GM19324 (cell line): Measurements from ENCODE around the gene PIGL.
A peak's percentile ranks its signal among the peaks of the same experiment; 100 is the strongest.
"Not testable (repeated sequence)": the region's sequence is repeated elsewhere in the genome, so short reads cannot be mapped to it uniquely, and the experiment has no call there.

Source experiments
- ATAC-seq: cut with Tn5 transposase; IDR thresholded peaks from one replicate; pipeline ENCODE4 v1.9.1; 2021; ENCODE audit warnings: mild to moderate bottlenecking, moderate library complexity; ENCODE audit not compliant: unreplicated experiment, low FRiP score

Gene PIGL

DNA sequence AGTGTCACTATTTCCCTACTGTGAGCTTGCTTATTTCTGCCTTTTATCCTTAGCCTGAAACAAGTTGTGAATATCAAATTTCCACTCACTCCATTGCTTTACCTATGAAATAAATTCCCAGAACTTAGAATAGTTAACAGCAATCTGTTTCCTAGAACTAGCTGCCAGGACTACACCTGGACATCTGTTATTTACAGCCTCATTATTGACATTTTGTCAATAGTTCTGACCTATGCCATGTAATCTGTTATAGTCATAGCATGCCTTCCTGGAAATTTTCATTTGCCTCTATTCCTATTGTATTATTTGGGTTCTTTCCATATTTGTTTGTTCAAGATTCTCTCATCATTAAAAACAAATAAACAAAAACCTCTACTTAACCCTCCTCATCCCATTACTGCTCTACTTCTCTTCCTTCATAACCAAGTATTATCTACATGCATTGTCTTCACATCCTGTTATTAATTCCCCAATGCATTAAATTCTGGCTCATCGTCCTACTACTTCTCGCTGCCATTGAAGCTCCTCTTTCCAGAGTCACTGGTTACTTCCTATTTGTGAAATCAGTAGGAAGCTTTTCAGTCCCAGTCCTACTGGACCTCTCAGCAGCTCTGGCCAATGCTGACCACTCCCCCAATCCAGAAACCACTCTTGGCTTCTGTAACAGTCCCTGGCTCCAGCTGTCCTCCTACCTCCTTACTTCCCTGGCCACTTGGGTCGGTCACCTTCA is 55.3 kb downstream of the PIGL start:
- ATAC-seq = no peak

DNA sequence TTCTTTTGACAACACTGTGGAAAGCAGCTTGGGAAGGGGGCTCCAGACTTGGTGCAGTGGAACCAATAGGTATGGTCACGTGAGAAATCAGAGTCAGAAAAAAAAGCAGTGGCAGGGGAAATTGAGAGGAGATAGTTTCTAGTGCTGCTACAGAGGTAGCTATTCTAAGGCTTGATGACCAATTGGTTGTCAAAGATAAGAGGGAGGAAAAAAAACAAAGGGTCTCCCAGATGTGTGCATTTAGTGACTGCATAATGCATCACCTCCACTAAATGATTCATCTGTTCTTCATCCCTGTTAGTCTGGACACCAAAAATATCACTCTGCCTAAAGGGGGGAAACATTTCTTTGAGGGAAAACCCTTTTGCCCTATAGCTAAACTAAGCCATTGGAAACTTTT is 56.5 kb downstream of the PIGL start:
- no peak for ATAC-seq

DNA sequence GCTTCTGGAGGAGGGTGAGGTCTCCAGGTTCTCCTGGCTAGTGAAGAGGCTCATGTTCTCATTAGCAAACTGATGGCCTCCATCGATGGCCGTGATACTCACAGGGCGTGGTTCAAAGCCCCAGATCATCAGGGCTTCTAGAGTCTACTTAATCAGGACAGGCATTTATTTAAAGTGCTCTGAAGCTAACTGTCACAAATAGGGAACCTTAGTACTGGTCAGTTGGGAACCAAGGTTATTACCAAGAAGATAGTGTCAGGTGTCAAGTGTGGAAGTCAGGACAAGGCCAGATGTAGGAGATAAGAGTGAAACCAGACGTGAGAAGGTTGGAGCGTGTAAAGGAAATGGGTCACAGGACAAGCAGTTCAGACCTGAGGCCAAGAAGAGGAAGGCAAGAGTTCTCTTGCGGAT is 56.9 kb downstream of the PIGL start:
- no peak for ATAC-seq

DNA sequence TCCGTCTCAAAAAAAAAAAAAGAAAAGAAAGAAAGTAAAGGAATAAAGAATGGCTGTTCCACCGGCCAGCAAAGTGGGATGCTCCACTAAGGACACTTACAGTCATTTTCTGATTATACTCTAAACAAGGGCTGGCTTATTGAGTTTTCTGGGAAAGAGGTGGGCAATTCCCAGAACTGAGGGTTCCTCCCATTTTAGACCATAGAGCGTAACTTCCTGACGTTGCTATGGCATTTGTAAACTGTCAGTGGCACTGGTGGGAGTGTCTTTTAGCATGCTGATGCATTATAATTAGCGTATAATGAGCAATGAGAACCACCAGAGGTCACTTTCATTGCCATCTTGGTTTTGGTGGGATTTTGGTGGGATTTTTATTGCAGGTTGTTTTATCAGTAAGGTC is 58.0 kb downstream of the PIGL start:
- ATAC-seq = no peak

DNA sequence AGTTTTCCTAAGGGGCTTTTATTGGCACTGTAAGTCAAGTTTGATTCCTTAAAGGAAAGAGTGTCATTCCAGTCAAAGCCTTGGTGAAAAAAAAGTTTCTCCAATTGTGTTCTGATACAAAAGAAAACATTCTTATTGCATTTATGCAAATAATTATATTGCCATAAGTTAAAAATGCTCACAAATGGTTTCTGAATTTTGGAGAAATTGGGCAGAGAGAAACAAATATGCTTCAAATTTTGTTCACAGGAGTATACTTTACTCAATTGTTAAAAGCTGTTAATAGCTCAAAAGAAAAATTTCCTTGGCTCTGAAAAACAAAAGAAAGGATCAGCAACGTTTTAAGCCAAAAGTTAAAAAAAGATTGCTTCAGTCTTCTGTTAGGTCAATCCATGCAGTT is 60.2 kb downstream of the PIGL start:
- ATAC-seq = no peak

DNA sequence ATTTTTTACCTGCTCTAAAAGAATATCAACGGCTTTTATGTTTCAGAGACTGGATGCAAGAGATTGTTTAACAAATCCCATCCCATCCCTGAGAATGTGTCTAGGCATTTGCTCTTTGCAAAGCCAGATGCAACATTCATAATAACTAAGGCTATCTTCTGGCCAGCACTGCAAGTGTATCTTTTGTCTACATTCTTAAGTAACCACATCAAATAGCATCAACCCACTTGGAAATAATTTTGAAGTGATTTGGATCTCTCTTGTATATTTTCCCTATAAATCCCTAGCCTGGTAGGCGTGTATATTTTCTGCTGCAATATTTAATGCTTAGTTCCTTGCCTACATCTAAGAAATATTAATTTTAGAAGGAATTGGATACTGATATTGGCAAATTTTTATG is 64.3 kb downstream of the PIGL start:
- no peak for ATAC-seq

DNA sequence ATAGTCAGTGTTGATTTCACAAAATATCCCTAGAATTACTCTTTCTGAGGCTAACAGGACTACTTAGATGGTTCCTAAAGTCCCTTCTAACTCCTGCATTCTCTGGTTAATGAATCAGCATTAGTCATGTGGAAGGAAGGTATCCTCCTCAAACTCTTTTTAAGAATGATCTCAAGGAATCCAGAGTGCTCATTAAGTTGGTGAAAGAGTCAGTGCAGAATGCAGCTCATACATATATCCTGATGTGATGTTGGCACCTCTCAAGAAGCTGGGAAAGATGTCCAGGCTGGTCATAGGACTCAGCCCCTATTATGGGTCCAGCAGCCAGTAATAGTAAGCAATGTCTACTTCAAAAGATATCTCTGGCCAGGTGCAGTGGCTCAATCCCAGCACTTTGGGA is 65.5 kb downstream of the PIGL start:
- ATAC-seq = no peak

DNA sequence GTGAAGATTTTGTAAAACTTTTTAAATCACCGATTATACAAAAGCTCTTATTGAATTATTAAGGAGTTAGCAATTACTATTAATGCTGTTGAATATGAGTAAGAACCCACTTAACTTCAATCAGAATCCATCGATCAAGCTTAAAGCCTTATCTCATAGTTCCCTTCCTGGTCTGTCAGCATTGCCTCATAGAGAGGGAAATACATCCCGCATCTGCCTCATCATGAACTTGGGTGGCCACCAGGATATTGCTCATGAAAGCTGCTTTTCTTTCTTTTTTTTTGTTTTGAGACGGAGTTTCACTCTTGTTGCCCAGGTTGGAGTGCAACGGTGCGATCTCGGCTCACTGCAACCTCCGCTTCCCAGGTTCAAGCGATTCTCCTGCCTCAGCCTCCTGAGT is 66.7 kb downstream of the PIGL start:
- no peak for ATAC-seq

DNA sequence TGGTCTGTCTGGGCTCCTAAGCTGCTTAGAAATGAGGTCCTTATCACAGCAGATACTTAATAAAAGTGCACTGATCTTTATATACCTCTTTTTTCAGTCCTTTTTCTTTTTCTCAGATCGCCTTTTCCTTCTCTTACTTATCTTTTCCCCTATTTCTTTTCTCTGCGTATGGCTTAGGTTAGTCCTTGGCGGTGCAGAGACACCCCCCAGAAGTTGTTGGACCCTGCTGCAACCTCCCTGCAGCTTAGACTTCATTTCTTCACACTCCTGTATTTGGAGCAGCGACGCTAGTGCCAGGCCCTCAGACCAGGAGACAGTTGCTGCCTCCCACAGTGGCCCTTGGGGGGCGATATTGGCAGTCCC is 68.6 kb downstream of the PIGL start:
- ATAC-seq = no peak

DNA sequence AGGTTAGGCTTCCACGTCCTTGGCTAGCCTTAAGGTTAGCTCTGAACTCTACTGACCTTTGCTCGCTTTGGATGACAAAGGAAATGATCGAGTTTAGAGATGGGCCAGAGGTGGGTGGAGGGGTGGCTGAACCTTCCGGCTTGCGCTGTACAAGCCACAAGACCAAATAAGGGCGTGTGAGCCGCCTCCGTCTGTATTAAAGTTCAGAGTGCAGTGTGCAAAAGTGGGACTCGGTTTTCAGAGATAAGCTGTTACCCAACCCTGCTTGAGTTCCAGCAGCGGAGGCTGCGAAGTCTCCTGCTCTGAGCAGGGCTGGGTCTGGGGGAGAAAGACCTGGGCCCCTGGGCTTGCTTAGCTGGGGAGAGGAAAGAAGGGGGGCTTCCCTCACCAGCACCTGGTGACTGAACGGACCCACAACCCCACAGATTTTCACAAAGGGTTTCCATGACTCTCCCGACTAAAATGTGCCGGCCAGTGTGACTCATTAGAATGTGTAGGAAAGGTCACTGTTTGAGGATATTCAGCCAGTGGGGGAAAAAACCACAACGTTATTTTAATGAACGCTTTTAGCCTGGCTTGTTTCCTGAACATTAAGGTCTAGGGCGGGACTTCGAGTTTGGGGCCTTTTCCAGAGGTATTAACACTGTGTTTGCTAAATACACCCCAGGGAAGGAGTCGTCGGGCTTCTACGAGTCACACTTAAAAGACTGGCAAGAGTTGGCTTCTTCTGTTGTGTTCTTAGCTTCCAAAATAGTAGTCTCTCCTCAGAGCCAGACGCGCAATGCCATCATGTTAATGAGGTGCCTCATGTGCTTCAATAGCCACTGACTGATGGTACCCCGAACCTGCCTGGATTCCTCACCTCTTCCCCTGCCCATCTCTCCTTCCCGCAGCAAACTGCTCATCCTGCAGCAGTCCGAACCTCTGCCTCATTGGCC is 69.3 kb downstream of the PIGL start:
- peak; percentile 84 for ATAC-seq

DNA sequence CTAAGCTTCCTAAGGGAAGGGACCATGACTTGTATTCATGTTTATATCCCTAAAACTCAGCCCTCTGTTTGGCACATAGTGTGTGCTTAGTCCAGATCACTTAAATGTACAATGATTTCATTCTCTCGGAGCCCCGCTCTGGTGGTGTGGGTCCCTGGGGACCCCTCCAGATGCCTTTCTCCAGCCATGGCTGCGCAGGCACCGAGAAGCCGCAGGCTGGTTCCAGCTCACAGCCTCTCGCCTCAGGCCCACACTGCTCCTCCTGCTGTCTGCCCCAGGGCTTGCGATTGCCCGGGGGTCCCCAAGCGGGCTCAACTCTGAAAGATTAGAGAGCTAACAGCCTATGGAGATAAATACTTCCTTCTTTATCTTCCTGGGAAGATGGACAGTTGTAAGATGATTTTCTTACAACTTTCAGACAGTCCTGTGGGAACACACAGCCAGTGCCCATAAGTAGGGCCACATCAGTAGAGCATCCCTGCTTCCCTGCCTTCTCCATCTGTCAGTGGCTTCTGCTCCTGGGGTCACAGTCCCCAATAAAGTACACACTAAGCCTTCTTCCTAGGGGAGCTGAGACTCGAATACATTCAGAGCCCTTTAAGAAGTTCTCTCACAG is 70.0 kb downstream of the PIGL start:
- ATAC-seq = no peak

DNA sequence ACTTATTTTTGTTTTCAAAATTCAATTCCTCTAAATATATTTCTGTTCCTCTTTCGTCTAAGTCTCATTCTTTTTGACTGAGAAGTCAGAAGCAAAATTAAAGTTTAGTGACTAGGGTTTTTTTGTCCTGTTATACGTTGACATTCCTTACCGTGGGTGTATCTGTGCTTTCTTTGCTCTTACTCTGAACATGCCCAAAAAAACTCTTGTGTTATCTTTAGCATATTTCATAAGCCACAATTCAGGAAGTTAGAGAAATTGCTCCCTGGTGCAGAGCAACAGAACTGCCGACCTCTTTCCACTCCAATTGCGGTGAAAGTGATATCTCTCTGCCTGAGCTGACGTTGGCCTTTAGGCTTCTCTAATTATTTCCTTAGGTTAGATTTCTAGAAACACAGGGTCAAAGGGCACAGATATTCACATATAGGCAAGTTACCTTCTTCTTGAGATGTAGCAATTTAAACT is 70.6 kb downstream of the PIGL start:
- ATAC-seq = no peak

DNA sequence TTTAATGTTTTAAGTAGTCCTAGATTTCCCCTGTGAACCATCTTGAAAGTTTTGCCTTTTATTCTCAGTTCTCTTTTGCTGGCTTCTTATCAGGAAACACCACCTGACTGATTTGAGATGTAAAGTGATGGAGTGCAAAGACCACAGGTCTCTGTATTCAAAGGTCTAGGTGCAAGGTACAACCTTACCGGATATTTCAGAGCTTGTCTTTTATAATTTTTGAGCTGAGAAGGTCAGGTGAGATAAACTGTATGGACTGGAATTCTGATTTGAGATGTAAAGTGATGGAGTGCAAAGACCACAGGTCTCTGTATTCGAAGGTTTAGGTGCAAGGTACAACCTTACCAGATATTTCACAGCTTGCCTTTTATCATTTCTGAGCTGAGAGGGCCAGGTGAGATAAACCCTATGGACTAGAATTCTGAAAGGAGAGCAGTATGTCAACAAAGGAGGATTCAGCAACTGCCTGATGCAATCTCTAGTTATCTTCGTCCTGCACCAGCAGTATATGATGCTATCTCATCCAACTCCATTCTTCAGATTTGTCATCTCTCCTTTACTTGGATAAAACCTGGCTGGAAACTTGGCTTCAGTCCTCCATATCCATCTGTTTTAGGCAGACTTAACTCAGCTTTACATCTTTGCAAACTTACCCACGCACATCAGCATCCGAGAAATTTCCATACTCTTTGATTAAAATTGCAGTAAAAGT is 72.0 kb downstream of the PIGL start:
- no peak for ATAC-seq

DNA sequence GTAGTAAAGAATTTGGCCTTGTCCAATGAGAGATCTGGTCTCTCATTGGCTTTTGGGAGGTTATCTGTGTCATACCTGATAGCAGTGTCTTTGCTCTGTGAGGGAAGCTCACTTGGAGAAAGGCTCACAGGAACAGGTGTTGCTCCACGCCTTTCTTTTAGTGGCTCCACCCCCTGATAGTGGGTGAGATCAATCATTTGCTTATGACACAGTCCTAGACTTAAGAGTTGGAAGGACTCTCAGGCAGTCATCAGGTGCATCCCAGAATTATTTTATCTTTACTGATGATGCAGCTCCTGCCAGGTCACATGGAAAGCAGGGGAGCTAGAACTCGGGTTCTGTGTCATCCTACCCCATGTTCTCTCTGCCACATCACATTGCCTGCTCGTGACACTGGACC is 76.9 kb downstream of the PIGL start:
- no peak for ATAC-seq

DNA sequence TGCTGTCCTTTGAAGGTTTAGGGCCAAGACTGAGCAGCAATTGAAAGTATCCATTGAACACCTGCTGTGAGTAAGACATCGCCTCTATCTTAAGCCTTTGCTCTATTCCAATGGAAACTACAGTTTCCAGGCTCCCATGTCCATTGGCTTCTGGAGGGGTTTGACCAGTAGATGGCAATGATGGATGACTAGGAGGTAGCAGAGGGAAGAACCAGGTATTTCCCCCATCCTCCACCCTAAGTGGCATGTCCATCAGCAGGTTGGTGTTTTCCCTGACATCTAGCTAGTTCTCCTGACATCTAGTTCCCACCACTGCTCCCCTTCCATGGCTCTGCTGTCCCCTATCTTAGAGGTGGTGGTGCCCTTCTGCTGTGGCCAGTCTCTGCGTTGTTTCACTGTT is 77.5 kb downstream of the PIGL start:
- no peak for ATAC-seq

DNA sequence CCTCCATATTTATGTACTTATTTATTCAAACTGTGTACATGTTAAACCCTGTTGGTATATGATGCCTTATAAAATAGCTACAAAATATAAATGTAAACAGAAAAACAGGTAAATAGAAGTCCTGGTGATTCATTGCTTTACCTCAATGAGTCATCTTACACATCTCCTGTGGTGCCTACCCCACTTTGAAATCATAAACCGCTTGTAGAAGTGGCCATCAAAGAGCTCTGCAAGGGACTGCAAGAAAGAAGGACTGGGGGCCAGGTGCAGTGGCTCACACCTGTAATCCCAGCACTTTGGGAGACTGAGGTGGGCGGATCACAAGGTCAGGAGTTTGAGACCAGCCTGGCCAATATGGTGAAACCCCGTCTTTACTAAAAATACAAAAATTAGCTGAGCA is 79.1 kb downstream of the PIGL start:
- not testable (repeated sequence) for ATAC-seq

DNA sequence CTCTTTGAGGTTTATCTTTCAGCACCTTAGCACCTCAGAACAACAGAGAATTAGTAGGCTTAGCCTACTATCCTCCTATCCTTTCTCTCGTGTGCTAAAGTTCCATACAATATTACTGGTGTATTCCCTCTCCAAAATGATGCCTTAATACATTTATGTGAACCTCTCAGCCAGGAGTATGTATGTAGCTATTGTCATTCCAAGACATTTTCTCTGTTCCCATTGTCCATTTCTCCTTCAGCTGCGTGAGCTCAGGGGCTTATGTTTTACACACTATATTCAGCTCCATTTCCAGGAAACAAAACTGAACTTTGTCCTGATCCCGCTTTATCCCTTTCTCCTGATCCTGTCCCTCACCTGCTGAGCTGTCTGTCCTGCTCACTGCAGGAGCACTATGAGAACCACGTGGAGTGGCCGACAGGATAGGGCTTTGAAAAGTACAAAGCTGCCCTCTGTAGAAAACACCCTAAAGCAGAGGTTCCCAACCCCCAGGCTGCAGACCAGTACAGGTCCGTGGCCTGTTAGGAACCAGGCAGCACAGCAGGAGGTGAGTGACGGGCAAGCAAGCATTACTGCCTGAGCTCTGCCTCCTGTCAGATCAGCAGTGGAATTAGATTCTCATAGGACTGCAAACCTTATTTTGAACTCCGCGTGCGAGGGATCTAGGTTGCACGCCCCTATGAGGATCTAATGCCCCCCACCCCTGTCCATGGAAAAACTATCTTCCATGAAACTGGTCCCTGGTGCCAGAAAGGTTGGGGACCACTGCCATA is 80.5 kb downstream of the PIGL start:
- no peak for ATAC-seq

DNA sequence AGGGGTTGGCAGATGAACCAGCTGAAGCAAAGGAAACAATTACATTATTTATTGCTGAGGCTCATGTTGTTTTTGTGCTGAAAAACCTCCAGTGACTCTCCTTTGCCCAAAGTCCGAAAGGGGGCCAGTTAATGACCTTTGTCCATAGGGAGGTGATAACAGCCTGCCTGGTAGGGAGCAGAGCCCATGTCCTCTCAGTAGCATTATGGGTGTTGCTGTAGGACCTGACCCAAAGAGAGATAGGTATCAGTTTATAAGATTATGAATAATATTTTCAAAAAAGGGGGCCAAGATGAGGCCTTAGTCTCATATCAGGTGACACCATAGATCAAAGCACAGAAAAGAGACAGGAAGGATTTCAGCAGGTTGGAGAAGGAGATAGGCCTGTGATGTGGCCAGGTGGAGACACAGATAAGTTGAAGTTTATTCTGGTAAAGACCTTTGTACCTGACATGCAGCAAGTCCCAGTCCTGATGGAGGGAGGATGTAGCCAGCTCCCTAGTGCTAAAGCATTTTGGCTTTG is 81.2 kb downstream of the PIGL start:
- no peak for ATAC-seq

DNA sequence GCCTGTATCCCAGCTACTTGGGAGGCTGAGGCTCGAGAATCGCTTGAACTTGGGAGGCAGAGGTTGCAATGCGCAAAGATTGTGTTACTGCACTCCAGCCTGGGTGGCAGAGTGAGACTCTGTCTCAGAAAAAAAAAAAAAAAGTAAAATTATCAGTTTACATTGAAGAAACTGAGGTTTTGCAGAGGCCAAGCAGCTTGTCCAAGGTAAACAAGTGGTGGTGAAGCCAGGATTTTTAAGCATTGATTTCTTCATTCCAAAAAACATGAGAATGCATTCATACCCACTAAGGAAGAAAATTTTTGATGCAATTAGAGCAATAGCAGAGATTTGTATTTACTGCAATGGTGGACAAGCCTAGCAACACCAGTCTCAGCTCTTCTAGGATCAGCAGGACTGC is 83.5 kb downstream of the PIGL start:
- no peak for ATAC-seq
